A549 treated with CpdA at 1 μM for 4 hours (cell line): ENCODE measurements around the gene TTLL6. TPM values are rescaled to one million over a fixed set of nuclear protein-coding genes. Genes with fewer than 3 reads are reported as not detected.

Experiments used
- total RNA-seq: library from RNA; stranded (reverse); fragments of 200-300 nt; extraction: Qiagen RNA extraction; gene quantifications from 5 replicates; pipeline ENCODE4 v1.2.3, GENCODE V29; 2022; ENCODE audit warnings: low read depth

Gene TTLL6
- total RNA-seq, result 0.45 to 1.5 TPM (median 0.73 TPM) in 5 replicates

DNA sequence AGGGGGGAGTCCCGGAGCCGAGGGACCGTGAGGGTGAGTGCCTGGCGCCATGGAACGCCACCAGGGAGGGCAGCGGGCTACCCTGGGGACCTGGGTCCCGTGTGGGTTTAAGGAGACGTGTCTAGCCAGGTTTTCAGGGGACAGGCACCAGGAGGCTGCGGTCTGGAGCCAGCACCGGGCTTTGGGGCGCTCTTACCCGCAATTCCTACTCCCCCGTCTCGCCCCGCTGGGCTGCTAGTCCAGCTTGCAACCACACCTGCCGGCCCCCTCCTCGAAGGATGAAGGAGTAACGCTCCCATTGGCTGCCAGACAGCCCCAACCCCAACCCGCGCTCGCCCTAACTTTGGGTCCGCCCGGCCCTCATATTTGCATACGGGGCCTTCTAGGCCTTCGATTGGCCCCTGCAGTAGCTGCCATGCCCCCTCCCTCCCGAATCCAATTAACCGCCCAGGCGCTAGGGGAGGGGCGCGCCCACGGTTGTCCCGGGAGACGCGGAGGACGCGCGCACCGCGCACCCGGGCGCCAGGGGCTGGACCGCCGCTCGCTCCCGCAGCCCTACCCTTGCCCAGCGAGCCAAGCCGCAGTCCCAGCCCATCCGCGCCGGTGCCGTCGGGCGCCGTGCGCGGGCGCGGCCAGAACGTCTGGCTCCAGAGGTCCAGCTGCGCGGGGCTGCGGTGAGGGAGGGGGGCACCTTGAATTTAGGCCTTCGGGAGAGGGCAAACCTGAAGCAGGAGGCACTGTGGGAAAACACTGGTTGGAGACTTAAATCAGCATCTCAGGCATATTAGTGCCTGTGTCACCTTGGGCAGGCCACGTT is at the start of gene TTLL6:
TSS of gene TTLL6 (minus strand) at position 456 of the 817 bp plus-strand sequence. CDS start at position 299, 157 bp downstream.

DNA sequence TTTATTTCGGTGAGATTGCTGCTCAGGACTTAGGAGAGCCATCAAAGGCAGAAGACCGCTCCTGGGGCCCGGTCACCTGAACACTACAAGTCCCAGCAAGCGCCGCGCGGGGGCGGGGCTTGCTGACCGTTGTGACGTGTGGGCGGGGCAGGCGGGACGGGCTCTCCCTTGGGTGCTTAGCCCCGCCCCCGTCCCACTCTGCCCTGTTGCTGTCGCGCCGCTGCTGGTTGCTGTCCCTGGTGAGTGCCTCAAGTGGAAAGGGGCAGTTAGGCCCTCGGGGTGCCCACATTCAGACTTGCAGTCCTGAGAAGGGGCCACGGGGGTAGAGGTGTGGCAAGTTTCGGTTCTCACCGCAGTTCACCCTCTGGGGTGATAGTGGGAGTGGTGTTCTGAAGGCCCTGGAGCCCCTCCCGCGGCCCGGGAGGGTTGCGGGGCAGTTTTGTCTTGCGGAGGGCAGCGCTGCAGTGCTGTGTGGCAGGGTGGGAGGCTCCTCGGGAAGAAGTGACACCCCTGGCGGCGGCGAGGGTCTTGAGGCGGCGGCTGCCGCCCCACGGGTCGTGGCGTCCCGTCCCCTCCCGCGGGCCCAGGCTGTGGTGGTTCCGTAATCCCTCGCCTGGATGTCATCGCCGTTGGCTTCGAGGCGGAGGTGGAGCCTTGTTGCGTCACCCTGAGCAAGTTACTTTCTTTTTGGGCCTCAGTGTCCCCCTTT is 14.0 kb upstream of the TTLL6 start, which contains the start of gene CALCOCO2:
TSS of gene CALCOCO2 (plus strand) at position 196 of the 709 bp plus-strand sequence. CDS start 10,673 bp downstream, outside the sequence.

DNA sequence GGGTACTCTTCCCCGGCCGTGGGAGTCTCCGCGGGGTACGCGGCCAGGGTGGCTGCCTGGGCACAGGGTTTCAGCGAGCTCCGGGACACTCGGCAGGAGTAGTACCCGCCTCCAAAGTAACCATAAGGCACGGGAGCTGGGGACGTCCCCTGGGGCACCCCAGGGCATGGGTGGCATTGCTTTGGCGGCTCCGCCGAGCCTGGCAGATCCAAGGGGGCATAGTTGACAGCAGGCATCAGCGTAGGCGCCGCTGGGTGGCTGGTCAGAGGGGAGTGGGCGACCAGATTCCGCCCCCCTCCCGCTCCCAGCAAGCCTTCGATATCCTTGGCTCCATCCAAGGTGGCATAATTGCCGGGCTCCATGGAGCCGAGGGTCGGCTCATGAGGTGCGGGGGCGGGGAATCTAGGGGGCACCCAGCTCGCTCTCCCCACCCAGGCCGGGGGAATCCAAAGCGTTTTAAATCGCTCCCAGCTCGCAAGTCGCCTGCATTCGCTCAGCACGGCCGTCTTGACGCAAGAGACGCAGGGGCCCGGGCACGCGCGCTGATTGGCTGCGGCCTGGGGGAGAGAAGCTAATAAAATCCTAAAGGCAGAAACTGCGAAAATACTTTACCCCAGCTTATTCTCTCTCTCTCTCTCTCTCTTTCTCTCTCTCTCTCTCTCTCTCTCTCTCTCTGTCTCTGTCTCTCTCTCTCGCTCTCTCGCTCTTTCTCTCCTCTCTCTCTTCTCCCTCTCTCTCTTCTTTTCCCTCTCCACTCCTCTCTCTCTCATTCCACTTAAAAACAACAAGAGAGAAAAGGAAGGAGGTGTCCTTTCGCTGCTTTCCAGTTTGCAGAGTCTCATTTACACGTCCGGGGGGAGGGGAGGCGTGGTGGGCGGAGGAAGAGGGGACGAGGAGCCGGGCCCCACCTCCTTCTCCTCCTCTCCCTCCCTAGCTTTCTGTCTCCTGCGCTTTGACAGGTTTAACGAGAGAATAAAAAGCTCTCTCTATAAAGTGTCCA is 88.5 kb downstream of the TTLL6 start, which contains the start of gene HOXB13:
TSS of gene HOXB13 (minus strand) at position 519 of the 1,000 bp plus-strand sequence. CDS start at position 362, 157 bp downstream.

DNA sequence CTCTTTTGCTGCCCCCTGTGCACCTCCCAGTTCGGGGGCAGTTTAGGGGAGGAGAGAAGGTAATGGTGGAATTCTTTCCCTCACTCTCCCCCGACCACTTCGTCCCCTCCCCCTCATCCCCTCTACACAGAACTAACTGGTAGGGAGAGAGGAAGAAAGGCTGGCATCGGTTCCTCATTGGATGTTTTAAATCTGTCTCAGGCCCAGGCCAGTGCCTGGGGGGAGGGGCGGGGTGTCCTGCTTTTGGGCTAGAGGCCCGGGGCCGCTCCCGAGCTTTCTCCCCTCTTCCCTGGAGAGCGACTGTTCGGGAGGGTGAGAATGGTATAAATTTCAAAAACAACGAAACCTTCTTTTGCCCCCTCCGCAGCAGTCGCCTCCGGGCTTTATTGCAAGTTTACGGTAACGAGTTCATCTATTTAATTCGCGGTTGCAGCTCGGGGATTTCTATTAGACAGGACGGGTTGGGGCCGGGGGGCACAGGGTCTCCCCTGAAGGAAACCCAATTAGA is 94.1 kb downstream of the TTLL6 start, which contains the start of gene PRAC2:
TSS of gene PRAC2 (plus strand) at position 271 of the 508 bp plus-strand sequence. CDS start 1,226 bp downstream, outside the sequence.

DNA sequence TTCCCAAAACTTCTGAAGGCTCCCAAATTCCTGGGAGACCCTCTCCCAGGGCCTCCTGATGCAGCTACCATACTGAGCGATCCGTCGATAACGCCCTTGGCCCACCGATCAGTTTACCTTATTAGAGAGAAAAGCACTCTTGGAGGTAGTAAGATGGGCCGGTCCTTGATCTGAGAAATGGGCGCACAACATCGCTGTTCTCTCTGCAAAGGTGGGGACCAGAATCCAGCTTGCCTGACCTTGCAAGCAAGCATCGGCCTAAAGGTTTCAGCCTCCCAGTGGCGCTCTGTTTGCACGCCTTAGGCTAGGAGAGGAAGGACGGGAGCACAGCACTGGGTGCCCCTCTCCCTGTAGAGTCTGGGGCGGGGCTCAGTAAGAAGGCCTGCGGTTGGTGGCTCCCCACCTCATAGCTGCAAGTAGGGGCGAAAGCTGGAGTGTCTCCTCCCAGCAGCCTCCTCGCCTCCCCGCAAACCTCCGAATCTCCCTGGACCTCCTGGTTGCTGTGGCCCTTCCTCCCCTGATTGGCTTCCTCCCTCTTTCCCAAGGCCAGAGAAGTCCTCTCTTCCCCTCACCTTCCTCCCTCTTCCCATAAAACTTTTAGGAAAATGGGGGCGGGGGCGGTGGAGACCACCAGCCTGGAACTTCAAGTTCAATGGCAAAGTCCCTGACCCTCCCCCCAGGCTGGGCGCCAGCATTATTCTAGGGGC is 94.7 kb downstream of the TTLL6 start, which contains the start of gene PRAC1:
TSS of gene PRAC1 (minus strand) at position 318 of the 707 bp plus-strand sequence. CDS start at position 192, 126 bp downstream.

Other genes starting within 250 kb of the TTLL6 start
- 0.09 to 0.17 TPM (median 0.13 TPM) in 5 replicates for gene HOXB4, start 238.9 kb downstream of the TTLL6 start, total RNA-seq
- 3.8 to 9.3 TPM (median 5.9 TPM) in 5 replicates for gene HOXB3, start 227.0 kb downstream of the TTLL6 start, total RNA-seq
- gene HOXB5, start 223.4 kb downstream of the TTLL6 start, total RNA-seq, result 1.8 to 2.8 TPM (median 2.4 TPM) in 5 replicates
- gene HOXB6, start 212.2 kb downstream of the TTLL6 start, total RNA-seq, result 4.8 to 6.8 TPM (median 5.4 TPM) in 5 replicates
- 31.4 to 36.6 TPM (median 33.3 TPM) in 5 replicates for gene HOXB7, start 206.2 kb downstream of the TTLL6 start, total RNA-seq
- gene HOXB8, start 201.9 kb downstream of the TTLL6 start, total RNA-seq, result 7.1 to 9.6 TPM (median 8.0 TPM) in 5 replicates
- gene HOXB9, start 190.9 kb downstream of the TTLL6 start, total RNA-seq, result 7.7 to 9.1 TPM (median 8.1 TPM) in 5 replicates
- not detected in 5 replicates for gene PRAC1, start 94.7 kb downstream of the TTLL6 start, total RNA-seq
- gene PRAC2, start 94.0 kb downstream of the TTLL6 start, total RNA-seq, result not detected in 5 replicates
- 1.7 to 2.8 TPM (median 2.7 TPM) in 5 replicates for gene HOXB13, start 88.5 kb downstream of the TTLL6 start, total RNA-seq
- 60.6 to 81.8 TPM (median 75.8 TPM) in 5 replicates for gene CALCOCO2, start 13.8 kb upstream of the TTLL6 start, total RNA-seq
- 530 to 704 TPM (median 603 TPM) in 5 replicates for gene ATP5MC1, start 75.6 kb upstream of the TTLL6 start, total RNA-seq
- 117 to 133 TPM (median 128 TPM) in 5 replicates for gene UBE2Z, start 91.2 kb upstream of the TTLL6 start, total RNA-seq
- gene SNF8, start 127.6 kb upstream of the TTLL6 start, total RNA-seq, result 265 to 342 TPM (median 322 TPM) in 5 replicates
- 3.9 to 4.7 TPM (median 3.9 TPM) in 5 replicates for gene GIP, start 151.4 kb upstream of the TTLL6 start, total RNA-seq
- 47.6 to 94.0 TPM (median 79.0 TPM) in 5 replicates for gene IGF2BP1, start 180.2 kb upstream of the TTLL6 start, total RNA-seq